ENCODE data around the gene AGO1.

DNA sequence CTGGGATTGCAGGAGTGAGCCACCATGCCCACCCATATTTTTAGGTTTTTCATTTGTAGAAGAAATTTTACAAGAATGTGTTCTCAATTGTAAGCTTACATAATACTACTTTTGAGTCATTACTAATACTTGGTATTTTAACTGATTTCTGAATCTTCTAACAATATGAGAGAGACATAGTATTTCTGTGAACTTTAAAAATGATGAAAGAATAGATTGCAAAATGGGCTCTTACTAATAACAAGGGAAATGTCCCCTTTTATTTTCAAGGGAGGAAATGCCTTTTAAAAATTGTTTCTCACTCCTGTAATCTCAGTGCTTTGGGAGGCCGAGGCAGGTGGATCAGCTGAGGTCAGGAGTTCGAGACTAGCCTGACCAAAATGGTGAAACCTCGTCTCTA, 53.8 kb downstream of the AGO1 start:
- TF ChIP-seq POLR2A (IDR thresholded peaks at IDR 0.05; ENCODE audit: extremely low read depth, insufficient read length), result no peak
- TF ChIP-seq, protein P1, sequence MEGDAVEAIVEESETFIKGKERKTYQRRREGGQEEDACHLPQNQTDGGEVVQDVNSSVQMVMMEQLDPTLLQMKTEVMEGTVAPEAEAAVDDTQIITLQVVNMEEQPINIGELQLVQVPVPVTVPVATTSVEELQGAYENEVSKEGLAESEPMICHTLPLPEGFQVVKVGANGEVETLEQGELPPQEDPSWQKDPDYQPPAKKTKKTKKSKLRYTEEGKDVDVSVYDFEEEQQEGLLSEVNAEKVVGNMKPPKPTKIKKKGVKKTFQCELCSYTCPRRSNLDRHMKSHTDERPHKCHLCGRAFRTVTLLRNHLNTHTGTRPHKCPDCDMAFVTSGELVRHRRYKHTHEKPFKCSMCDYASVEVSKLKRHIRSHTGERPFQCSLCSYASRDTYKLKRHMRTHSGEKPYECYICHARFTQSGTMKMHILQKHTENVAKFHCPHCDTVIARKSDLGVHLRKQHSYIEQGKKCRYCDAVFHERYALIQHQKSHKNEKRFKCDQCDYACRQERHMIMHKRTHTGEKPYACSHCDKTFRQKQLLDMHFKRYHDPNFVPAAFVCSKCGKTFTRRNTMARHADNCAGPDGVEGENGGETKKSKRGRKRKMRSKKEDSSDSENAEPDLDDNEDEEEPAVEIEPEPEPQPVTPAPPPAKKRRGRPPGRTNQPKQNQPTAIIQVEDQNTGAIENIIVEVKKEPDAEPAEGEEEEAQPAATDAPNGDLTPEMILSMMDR (IDR thresholded peaks at IDR 0.05; ENCODE audit: low read depth, low read length), result no peak

Measured in NB4 (cell line).